Measurements from ENCODE around the gene MTUS2. TPM values are rescaled to one million over a fixed set of nuclear protein-coding genes. Genes with fewer than 3 reads are reported as not detected.

The MTUS2 gene
- total and polyA plus RNA-seq, 10 of the 15 experiments (the other 5 are each of a cell fraction or from before 2014, with no cell fraction given), result under 0.01 to 0.05 (median 0.02) TPM; not detected in 6

GRCh38 chr13:29039212-29039611, 219.1 kb downstream of the MTUS2 start:
- H3K9me3 ChIP-seq (replicated peaks; ENCODE audit: control insufficient read depth, insufficient read depth, low read length), result no peaks in the 10 kb centered on the region
- no peaks in the 10 kb centered on the region for H4K20me1 ChIP-seq (ENCODE audit: control insufficient read depth, insufficient read depth)
- no peak for FAIRE-seq
- WGBS (ENCODE audit: insufficient coverage, insufficient replicate concordance, low lambda C conversion rate, missing lambda C conversion rate), result 49% methylated on average over 18 of the region's 18 CpGs
- intact Hi-C loops (cut with micrococcal nuclease; ENCODE audit: unreplicated experiment) (no loop called here), in situ Hi-C loops (cut with MboI) (no loop called here)
- no peak for DNase-seq (ENCODE audit: low read depth, low spot score)
- no peak overlapping the region for H3K4me2 ChIP-seq (ENCODE audit: control insufficient read depth, insufficient read depth)
- no peak overlapping the region for H3K4me3 ChIP-seq
- no peak overlapping the region for H3K27ac ChIP-seq (ENCODE audit: control insufficient read depth, insufficient read depth)
- CTCF ChIA-PET, result no interaction called here
- no peaks in the 10 kb centered on the region for H3K27me3 ChIP-seq (replicated peaks in 1 of 2; ENCODE audit: control insufficient read depth in 2 of 2, insufficient read depth in 2 of 2, low read length in 1 of 2)
- SMC1A ChIA-PET (ENCODE audit: uncharacterized antibody, unreplicated experiment), result no interaction called here
- no TSS peak for BruUV-seq (replicated peaks)
- TF ChIP-seq RFX5 (IDR thresholded peaks at IDR 0.05; ENCODE audit: low read depth, low read length) (no peak), SIX5 (IDR thresholded peaks at IDR 0.05; ENCODE audit: low read depth, low read length, severe bottlenecking) (no peak), IRF4 (IDR thresholded peaks at IDR 0.05; ENCODE audit: low read depth, low read length) (no peak), BMI1 (IDR thresholded peaks at IDR 0.05; ENCODE audit: borderline replicate concordance) (no peak), ATF3 (IDR thresholded peaks at IDR 0.05; ENCODE audit: borderline replicate concordance, extremely low read depth, low read depth, low read length) (no peak), SP1 (IDR thresholded peaks at IDR 0.05; ENCODE audit: low read depth, low read length) (no peak), BHLHE40 (IDR thresholded peaks at IDR 0.05; ENCODE audit: borderline replicate concordance in 1 of 2, low read depth in 2 of 2, low read length in 1 of 2) (no peak), CREB1 (IDR thresholded peaks at IDR 0.05; ENCODE audit: low read depth) (no peak), HDAC2 (IDR thresholded peaks at IDR 0.05) (no peak), RBBP5 (conservative IDR thresholded peaks at IDR 0.05) (no peak), TBL1XR1 (IDR thresholded peaks at IDR 0.05; ENCODE audit: low read depth, low read length) (no peak), CREM (IDR thresholded peaks at IDR 0.05; ENCODE audit: low read depth) (no peak), ZNF24 (IDR thresholded peaks at IDR 0.05) (no peak), CUX1 (IDR thresholded peaks at IDR 0.05; ENCODE audit: insufficient replicate concordance, low read depth, low read length) (no peak), CHD2 (IDR thresholded peaks at IDR 0.05; ENCODE audit: borderline replicate concordance, low read depth, low read length) (no peak), KLF5 (IDR thresholded peaks at IDR 0.05; ENCODE audit: partially characterized antibody) (no peak), IKZF1 (conservative IDR thresholded peaks at IDR 0.05) (no peak), MYB (IDR thresholded peaks at IDR 0.05; ENCODE audit: borderline replicate concordance, low read depth, low read length) (no peak), RAD51 (IDR thresholded peaks at IDR 0.05) (no peak)
- POLR2A ChIA-PET, result no interaction called here
- no peaks in the 10 kb centered on the region for H3K79me2 ChIP-seq (ENCODE audit: control insufficient read depth, insufficient read depth, low read length)
- H3K4me1 ChIP-seq (ENCODE audit: control insufficient read depth, insufficient read depth, low read length), result no peaks in the 10 kb centered on the region
- RAD21 ChIA-PET (ENCODE audit: unreplicated experiment), result no interaction called here
- H2AFZ ChIP-seq (ENCODE audit: control insufficient read depth, low read depth, low read length), result no peak overlapping the region
- no peaks in the 10 kb centered on the region for H3K36me3 ChIP-seq (ENCODE audit: control insufficient read depth in 2 of 2, insufficient read depth in 2 of 2, low read length in 1 of 2)
- no peak overlapping the region for H3K9ac ChIP-seq (ENCODE audit: control insufficient read depth, insufficient read depth, low read length)
- no peak for ATAC-seq
